K562 (cell line): Measurements from ENCODE around the gene GSTM5. TPM values are rescaled to one million over a fixed set of nuclear protein-coding genes. Genes with fewer than 3 reads are reported as not detected.

ENCODE experiments used
- BRD9 ChIP-seq: fragments of 450-650 bp; IDR thresholded peaks from 2 replicates; pipeline ENCODE4 v1.6.1; 2018; ENCODE audit warnings: low read depth; ENCODE audit not compliant: partially characterized antibody
- CBFA2T2 ChIP-seq: fragments of 450-650 bp; conservative IDR thresholded peaks from 2 replicates; pipeline ENCODE4 v1.6.1; 2017; ENCODE audit warnings: mild to moderate bottlenecking
- CHCHD3 ChIP-seq: fragments of 250-450 bp; sonication (Bioruptor Pico); IDR thresholded peaks from 2 replicates; pipeline ENCODE4 v2.1.2; 2022; ENCODE audit warnings: mild to moderate bottlenecking
- HNRNPH1 ChIP-seq: fragments of 200-400 bp; formaldehyde crosslinking; optimal IDR thresholded peaks from 2 replicates; pipeline ENCODE3; 2017; ENCODE audit warnings: low read depth, mild to moderate bottlenecking, low read length, moderate library complexity
- JUND ChIP-seq, 2 experiments: IDR thresholded peaks; 2 replicates in 1 of 2; 3 replicates in 1 of 2; pipeline ENCODE4 v1.6.1; 2011; ENCODE audit warnings: borderline replicate concordance in 2 of 2, low read depth in 2 of 2, low read length in 2 of 2, improper control_type of control experiment in 1 of 2, missing biosample characterization in 1 of 2, missing genetic modification characterization in 1 of 2, missing genetic modification reagents in 1 of 2
- KLF13 ChIP-seq: fragments of 450-650 bp; IDR thresholded peaks from 2 replicates; pipeline ENCODE4 v1.6.1; 2016; ENCODE audit warnings: missing genetic modification characterization, low read depth, mild to moderate bottlenecking, missing compliant biosample characterization, moderate library complexity, borderline replicate concordance
- NFXL1 ChIP-seq: fragments of 450-650 bp; formaldehyde crosslinking; IDR thresholded peaks from 2 replicates; pipeline ENCODE4 v1.4.0; 2021; ENCODE audit warnings: mild to moderate bottlenecking
- NR4A1 ChIP-seq, 2 experiments: fragments of 250-450 bp in 1 of 2; fragments of 450-650 bp in 1 of 2; sonication (Bioruptor Pico) in 1 of 2; IDR thresholded peaks; 2 replicates each; pipeline versions ENCODE4 v1.4.0 to v1.6.1; 2016 to 2020; ENCODE audit warnings: mild to moderate bottlenecking in 2 of 2, missing compliant biosample characterization in 1 of 2, missing genetic modification characterization in 1 of 2, moderate library complexity in 1 of 2
- RCOR1 ChIP-seq, 2 experiments: IDR thresholded peaks; 2 replicates each; pipeline ENCODE4 v1.6.1; 2012; ENCODE audit warnings: low read depth in 2 of 2, low read length in 2 of 2, borderline replicate concordance in 1 of 2, improper control_type of control experiment in 1 of 2
- THRAP3 ChIP-seq: fragments of 450-650 bp; IDR thresholded peaks from 2 replicates; pipeline ENCODE4 v1.6.1; 2016; ENCODE audit warnings: mild to moderate bottlenecking, inconsistent platforms, borderline replicate concordance
- ZFPM2 ChIP-seq: fragments of 250-450 bp; sonication (Bioruptor Pico); IDR thresholded peaks from 2 replicates; pipeline ENCODE4 v1.5.1; 2022; ENCODE audit warnings: mild to moderate bottlenecking
- ZNF184 ChIP-seq: sonication (generic); formaldehyde crosslinking; IDR thresholded peaks from 2 replicates; pipeline ENCODE4 v1.5.0; 2020; ENCODE audit warnings: missing genetic modification reagents
- ZNF324 ChIP-seq: fragments of 250-450 bp; sonication (Bioruptor Pico); IDR thresholded peaks from 2 replicates; pipeline ENCODE4 v1.4.0; 2020; ENCODE audit warnings: mild to moderate bottlenecking
- polyA plus RNA-seq, 8 experiments: library from polyadenylated mRNA; depleted of rRNA in 4 of 8; stranded (reverse) in 5 of 8; unstranded in 3 of 8; fragments of >200 nt; fragmentation: Nextera tagmentation in 2 of 8; fragmentation: Illumina TruSeq in 1 of 8; extraction: Ambion mirVana in 2 of 8; extraction: Trizol in 1 of 8; gene quantifications; 2 replicates each; pipeline versions ENCODE4 v1.2.1 to v1.2.3, GENCODE V29; 2011 to 2014; ENCODE audit warnings: inconsistent platforms in 1 of 8, missing spikeins in 1 of 8
- total RNA-seq, 7 experiments: library from RNA; depleted of rRNA in 6 of 7; stranded (reverse); fragments of >200 nt in 6 of 7; fragmentation: Illumina TruSeq in 2 of 7; extraction: Trizol in 2 of 7; gene quantifications; 2 replicates each; pipeline versions ENCODE4 v1.2.1 to v1.2.3, GENCODE V29; 2011 to 2021; ENCODE audit warnings: low replicate concordance in 1 of 7
- TF ChIP-seq, protein P1 (sequence below): IDR thresholded peaks from 3 replicates; pipeline ENCODE4 v1.6.1; 2011; ENCODE audit warnings: borderline replicate concordance, mild to moderate bottlenecking, moderate library complexity; ENCODE audit not compliant: insufficient read length; ENCODE audit errors: extremely low read depth
- TF ChIP-seq, protein P2 (sequence below), 2 experiments: fragments of 450-650 bp; formaldehyde crosslinking in 1 of 2; IDR thresholded peaks; 2 replicates each; pipeline versions ENCODE4 v1.4.0 to v1.6.1; 2014 to 2020; ENCODE audit warnings: mild to moderate bottlenecking in 2 of 2, borderline replicate concordance in 1 of 2, low read depth in 1 of 2

GSTM5 gene
- total and polyA plus RNA-seq, 9 of the 15 experiments (the other 6 are each of a cell fraction or from before 2014, with no cell fraction given), result not detected

DNA sequence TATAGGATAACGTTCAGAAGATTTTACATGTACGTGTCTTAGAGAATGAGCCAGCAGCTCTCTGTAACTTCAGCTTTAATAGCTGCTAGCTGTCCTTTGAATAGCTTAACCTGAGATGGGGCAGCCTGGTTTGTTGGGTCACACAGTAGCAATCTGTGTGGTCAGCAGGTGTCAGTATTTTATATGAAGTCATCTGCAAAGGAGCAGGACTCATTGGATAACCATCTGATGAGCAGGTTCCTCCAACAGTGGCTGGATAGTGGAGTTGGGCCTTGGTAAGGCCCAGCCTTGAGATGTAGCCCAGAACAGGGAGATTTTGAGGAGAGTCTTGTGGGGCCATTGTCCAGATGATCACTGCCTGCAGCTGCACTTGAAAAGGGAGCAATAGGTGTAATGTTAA lies 6.4 kb downstream of the GSTM5 start (continued):
- TF ChIP-seq HNRNPH1 (no peak), ZNF184 (CRISPR knock-in tag) (no peak), CHCHD3 (CRISPR knock-in tag) (no peak), CBFA2T2 (no peak), ZFPM2 (CRISPR knock-in tag) (no peak), BRD9 (no peak), NR4A1 (CRISPR knock-in tag; IDR thresholded peaks at IDR 0.05) (no peak), NR4A1 (tag; IDR thresholded peaks at IDR 0.05) (peak; percentile 76; the same call in 1 of the 2 replicates), JUND (IDR thresholded peaks at IDR 0.05; ENCODE audit: borderline replicate concordance, low read depth, low read length) (0 out of 2 replicates have a peak, but pooled peaks have one; percentile 27), JUND (tag; IDR thresholded peaks at IDR 0.05; ENCODE audit: borderline replicate concordance, low read depth, low read length) (no peak; the same call in 2 of the 3 replicates), ZNF324 (CRISPR knock-in tag) (no peak), KLF13 (tag) (no peak), RCOR1 (IDR thresholded peaks at IDR 0.05; ENCODE audit: borderline replicate concordance in 1 of 2, low read depth in 2 of 2, low read length in 2 of 2) (peak in 1 of 2 experiments; percentile 31; a peak in 1 of 4 replicates), THRAP3 (no peak), NFXL1 (CRISPR knock-in tag) (no peak)
- TF ChIP-seq, protein P1, sequence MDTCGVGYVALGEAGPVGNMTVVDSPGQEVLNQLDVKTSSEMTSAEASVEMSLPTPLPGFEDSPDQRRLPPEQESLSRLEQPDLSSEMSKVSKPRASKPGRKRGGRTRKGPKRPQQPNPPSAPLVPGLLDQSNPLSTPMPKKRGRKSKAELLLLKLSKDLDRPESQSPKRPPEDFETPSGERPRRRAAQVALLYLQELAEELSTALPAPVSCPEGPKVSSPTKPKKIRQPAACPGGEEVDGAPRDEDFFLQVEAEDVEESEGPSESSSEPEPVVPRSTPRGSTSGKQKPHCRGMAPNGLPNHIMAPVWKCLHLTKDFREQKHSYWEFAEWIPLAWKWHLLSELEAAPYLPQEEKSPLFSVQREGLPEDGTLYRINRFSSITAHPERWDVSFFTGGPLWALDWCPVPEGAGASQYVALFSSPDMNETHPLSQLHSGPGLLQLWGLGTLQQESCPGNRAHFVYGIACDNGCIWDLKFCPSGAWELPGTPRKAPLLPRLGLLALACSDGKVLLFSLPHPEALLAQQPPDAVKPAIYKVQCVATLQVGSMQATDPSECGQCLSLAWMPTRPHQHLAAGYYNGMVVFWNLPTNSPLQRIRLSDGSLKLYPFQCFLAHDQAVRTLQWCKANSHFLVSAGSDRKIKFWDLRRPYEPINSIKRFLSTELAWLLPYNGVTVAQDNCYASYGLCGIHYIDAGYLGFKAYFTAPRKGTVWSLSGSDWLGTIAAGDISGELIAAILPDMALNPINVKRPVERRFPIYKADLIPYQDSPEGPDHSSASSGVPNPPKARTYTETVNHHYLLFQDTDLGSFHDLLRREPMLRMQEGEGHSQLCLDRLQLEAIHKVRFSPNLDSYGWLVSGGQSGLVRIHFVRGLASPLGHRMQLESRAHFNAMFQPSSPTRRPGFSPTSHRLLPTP, result no peak
- TF ChIP-seq, protein P2, sequence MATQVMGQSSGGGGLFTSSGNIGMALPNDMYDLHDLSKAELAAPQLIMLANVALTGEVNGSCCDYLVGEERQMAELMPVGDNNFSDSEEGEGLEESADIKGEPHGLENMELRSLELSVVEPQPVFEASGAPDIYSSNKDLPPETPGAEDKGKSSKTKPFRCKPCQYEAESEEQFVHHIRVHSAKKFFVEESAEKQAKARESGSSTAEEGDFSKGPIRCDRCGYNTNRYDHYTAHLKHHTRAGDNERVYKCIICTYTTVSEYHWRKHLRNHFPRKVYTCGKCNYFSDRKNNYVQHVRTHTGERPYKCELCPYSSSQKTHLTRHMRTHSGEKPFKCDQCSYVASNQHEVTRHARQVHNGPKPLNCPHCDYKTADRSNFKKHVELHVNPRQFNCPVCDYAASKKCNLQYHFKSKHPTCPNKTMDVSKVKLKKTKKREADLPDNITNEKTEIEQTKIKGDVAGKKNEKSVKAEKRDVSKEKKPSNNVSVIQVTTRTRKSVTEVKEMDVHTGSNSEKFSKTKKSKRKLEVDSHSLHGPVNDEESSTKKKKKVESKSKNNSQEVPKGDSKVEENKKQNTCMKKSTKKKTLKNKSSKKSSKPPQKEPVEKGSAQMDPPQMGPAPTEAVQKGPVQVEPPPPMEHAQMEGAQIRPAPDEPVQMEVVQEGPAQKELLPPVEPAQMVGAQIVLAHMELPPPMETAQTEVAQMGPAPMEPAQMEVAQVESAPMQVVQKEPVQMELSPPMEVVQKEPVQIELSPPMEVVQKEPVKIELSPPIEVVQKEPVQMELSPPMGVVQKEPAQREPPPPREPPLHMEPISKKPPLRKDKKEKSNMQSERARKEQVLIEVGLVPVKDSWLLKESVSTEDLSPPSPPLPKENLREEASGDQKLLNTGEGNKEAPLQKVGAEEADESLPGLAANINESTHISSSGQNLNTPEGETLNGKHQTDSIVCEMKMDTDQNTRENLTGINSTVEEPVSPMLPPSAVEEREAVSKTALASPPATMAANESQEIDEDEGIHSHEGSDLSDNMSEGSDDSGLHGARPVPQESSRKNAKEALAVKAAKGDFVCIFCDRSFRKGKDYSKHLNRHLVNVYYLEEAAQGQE (IDR thresholded peaks at IDR 0.05; ENCODE audit: borderline replicate concordance), result peak; percentile 75; the same call in 1 of the 2 replicates
- TF ChIP-seq, protein P2 (CRISPR knock-in tag; IDR thresholded peaks at IDR 0.05; ENCODE audit: low read depth), result no peak
